IMR-90 (cell line): ENCODE measurements around the gene DMD. TPM values are rescaled to one million over a fixed set of nuclear protein-coding genes. Genes with fewer than 3 reads are reported as not detected.

ENCODE experiments used
- ATAC-seq: fragments of 200-7000 bp; cut with Tn5 transposase; 2 replicates; pipeline ENCODE4 v1.9.1; 2020; ENCODE audit warnings: low read depth, mild to moderate bottlenecking, moderate library complexity
- BruUV-seq: library from RNA; stranded (reverse); fragments of 400-500 nt; replicated peaks from 2 replicates; lab custom pipeline; 2021; lab: Mats Ljungman, UMichigan
- CTCF ChIA-PET: fragments of 300-600 bp; formaldehyde crosslinking; extraction: SDS; loops from one replicate; lab custom pipeline; 2021; ENCODE audit warnings: antibody characterized with exemption; lab: Yijun Ruan, JAX
- POLR2A ChIA-PET: fragments of 300-600 bp; sonication (Branson Sonifier 250); formaldehyde crosslinking; loops from one replicate; lab custom pipeline; 2022; ENCODE audit warnings: antibody characterized with exemption; ENCODE audit not compliant: unreplicated experiment; lab: Charles Lee
- DNase-seq: peaks from one replicate; pipeline ENCODE4 v3.0.0; 2013
- H2AFZ ChIP-seq: replicated peaks from 2 replicates; pipeline ENCODE3; 2013; ENCODE audit warnings: low read length, mild to moderate bottlenecking; ENCODE audit not compliant: poor library complexity
- H2AK5ac ChIP-seq: 2 replicates; pipeline ENCODE4 v1.6.1; 2013; ENCODE audit warnings: low read depth, low read length, inconsistent platforms
- H2AK9ac ChIP-seq: replicated peaks from 2 replicates; pipeline ENCODE3; 2013; ENCODE audit warnings: mild to moderate bottlenecking, low read depth, low read length, moderate library complexity; ENCODE audit not compliant: poor library complexity
- H2BK120ac ChIP-seq: 2 replicates; pipeline ENCODE4 v1.6.1; 2013; ENCODE audit warnings: low read depth, low read length, inconsistent platforms
- H2BK15ac ChIP-seq: 3 replicates; pipeline ENCODE4 v1.6.1; 2013; ENCODE audit warnings: low read depth, low read length, inconsistent platforms
- H2BK20ac ChIP-seq: 2 replicates; pipeline ENCODE4 v1.6.1; 2013; ENCODE audit warnings: low read depth, mild to moderate bottlenecking, inconsistent platforms, low read length, moderate library complexity
- H2BK5ac ChIP-seq: 2 replicates; pipeline ENCODE4 v1.6.1; 2013; ENCODE audit warnings: mild to moderate bottlenecking, low read depth, low read length, inconsistent platforms; ENCODE audit not compliant: poor library complexity, severe bottlenecking
- H3K14ac ChIP-seq: replicated peaks from 2 replicates; pipeline ENCODE4 v1.6.1; 2013; ENCODE audit warnings: low read depth, low read length, inconsistent platforms
- H3K18ac ChIP-seq: 2 replicates; pipeline ENCODE4 v1.6.1; 2013; ENCODE audit warnings: low read depth, low read length, control low read depth
- H3K23ac ChIP-seq: 2 replicates; pipeline ENCODE4 v1.6.1; 2013; ENCODE audit warnings: low read depth, low read length, inconsistent platforms
- H3K27ac ChIP-seq: 2 replicates; pipeline ENCODE4 v1.5.1; 2013; ENCODE audit warnings: mild to moderate bottlenecking, control low read depth, low read length; ENCODE audit not compliant: insufficient read depth
- H3K27me3 ChIP-seq: 2 replicates; pipeline ENCODE4 v1.6.1; 2013; ENCODE audit warnings: low read length; ENCODE audit not compliant: control insufficient read depth, insufficient read depth
- H3K36me3 ChIP-seq: 2 replicates; pipeline ENCODE4 v1.6.1; 2013; ENCODE audit warnings: low read length, mixed read lengths; ENCODE audit not compliant: control insufficient read depth, insufficient read depth
- H3K4ac ChIP-seq: 2 replicates; pipeline ENCODE4 v1.6.1; 2013; ENCODE audit warnings: low read depth, low read length, inconsistent platforms
- H3K4me1 ChIP-seq: 2 replicates; pipeline ENCODE4 v1.6.1; 2013; ENCODE audit warnings: low read length, mixed read lengths; ENCODE audit not compliant: control insufficient read depth, insufficient read depth
- H3K4me2 ChIP-seq: 2 replicates; pipeline ENCODE4 v1.6.1; 2013; ENCODE audit warnings: low read depth, mild to moderate bottlenecking, control low read depth, low read length, moderate library complexity
- H3K4me3 ChIP-seq: 2 replicates; pipeline ENCODE4 v1.5.1; 2013; ENCODE audit warnings: low read depth, mild to moderate bottlenecking, control low read depth, low read length, moderate library complexity; ENCODE audit not compliant: insufficient read depth
- H3K56ac ChIP-seq: 2 replicates; pipeline ENCODE4 v1.6.1; 2013; ENCODE audit warnings: low read length, inconsistent platforms; ENCODE audit not compliant: insufficient read depth; ENCODE audit errors: extremely low read depth
- H3K79me1 ChIP-seq, 2 experiments: 2 replicates each; pipeline ENCODE4 v1.6.1; 2013; ENCODE audit warnings: low read length in 2 of 2, inconsistent platforms in 1 of 2, low read depth in 1 of 2
- H3K9ac ChIP-seq: 2 replicates; pipeline ENCODE4 v1.6.1; 2013; ENCODE audit warnings: low read depth, low read length, control low read depth
- H3K9me1 ChIP-seq: 2 replicates; pipeline ENCODE4 v1.6.1; 2013; ENCODE audit warnings: low read length, inconsistent platforms; ENCODE audit not compliant: insufficient read depth
- H3K9me3 ChIP-seq: 2 replicates; pipeline ENCODE4 v1.6.1; 2013; ENCODE audit warnings: low read length; ENCODE audit not compliant: control insufficient read depth, insufficient read depth
- H4K20me1 ChIP-seq: 2 replicates; pipeline ENCODE4 v1.6.1; 2013; ENCODE audit warnings: low read length, inconsistent platforms; ENCODE audit not compliant: insufficient read depth
- H4K5ac ChIP-seq: 2 replicates; pipeline ENCODE4 v1.6.1; 2013; ENCODE audit warnings: mild to moderate bottlenecking, low read depth, low read length, control low read depth
- H4K8ac ChIP-seq, 2 experiments: 2 replicates each; pipeline ENCODE4 v1.6.1; 2013; ENCODE audit warnings: low read depth in 2 of 2, low read length in 2 of 2, control low read depth in 1 of 2, inconsistent platforms in 1 of 2
- H4K91ac ChIP-seq: 2 replicates; pipeline ENCODE4 v1.6.1; 2013; ENCODE audit warnings: low read depth, low read length, inconsistent platforms; ENCODE audit not compliant: insufficient read depth
- CEBPB ChIP-seq: IDR thresholded peaks from 2 replicates; pipeline ENCODE4 v1.6.1; 2012; ENCODE audit warnings: low read depth, low read length, improper control_type of control experiment
- FOS ChIP-seq: fragments of 150-350 bp; IDR thresholded peaks from 2 replicates; pipeline ENCODE4 v1.6.1; 2016; ENCODE audit warnings: low read depth, low read length
- MAFK ChIP-seq: IDR thresholded peaks from 2 replicates; pipeline ENCODE4 v1.6.1; 2012; ENCODE audit warnings: low read depth, low read length, improper control_type of control experiment
- MXI1 ChIP-seq: IDR thresholded peaks from 2 replicates; pipeline ENCODE4 v1.6.1; 2012; ENCODE audit warnings: low read depth, mild to moderate bottlenecking, low read length, moderate library complexity, borderline replicate concordance
- NFE2L2 ChIP-seq: fragments of 150-350 bp; IDR thresholded peaks from 2 replicates; pipeline ENCODE4 v1.6.1; 2016; ENCODE audit warnings: low read depth, mild to moderate bottlenecking, low read length
- RAD21 ChIP-seq: IDR thresholded peaks from 2 replicates; pipeline ENCODE4 v1.6.1; 2012; ENCODE audit warnings: low read length, improper control_type of control experiment
- RFX5 ChIP-seq: IDR thresholded peaks from 2 replicates; pipeline ENCODE4 v1.8.0; 2012; ENCODE audit warnings: low read depth, mild to moderate bottlenecking, low read length, moderate library complexity
- SMC3 ChIP-seq: fragments of 150-350 bp; IDR thresholded peaks from 2 replicates; pipeline ENCODE4 v1.6.1; 2016; ENCODE audit warnings: low read depth, mild to moderate bottlenecking, antibody characterized with exemption, low read length, moderate library complexity
- WGBS, 2 experiments: methylation state at CpG; one replicate each; pipeline versions ENCODE4 v1.1.5 to v1.1.7; 2013; ENCODE audit warnings: missing lambda C conversion rate in 2 of 2; ENCODE audit not compliant: insufficient read length in 1 of 2; ENCODE audit errors: extremely low coverage in 2 of 2; 5-methylcytosine and 5-hydroxymethylcytosine counted together
- dilution Hi-C: fragments of 300-500 bp; cut with HindIII; formaldehyde crosslinking; loops from one replicate; pipeline ENCODE4 v1.14.3; 2018; ENCODE audit warnings: low sequenced_read_pairs; ENCODE audit not compliant: unreplicated experiment
- in situ Hi-C: fragments of 300-500 bp; cut with MboI; formaldehyde crosslinking; loops from 3 replicates; pipeline ENCODE4 v1.14.3; 2019; ENCODE audit warnings: low sequenced_read_pairs, inconsistent platforms, mixed read lengths
- intact Hi-C: fragments of 100-400 bp; cut with micrococcal nuclease; formaldehyde crosslinking; loops from 2 replicates; pipeline ENCODE4 v1.10.0; 2022
- polyA plus RNA-seq, 3 experiments: library from polyadenylated mRNA; depleted of rRNA; stranded (reverse); fragments of >200 nt; gene quantifications; 2 replicates each; pipeline ENCODE4 v1.2.3, GENCODE V29; 2012; ENCODE audit warnings: low replicate concordance in 1 of 3
- total RNA-seq: library from RNA; depleted of rRNA; stranded (reverse); fragments of >200 nt; gene quantifications from 2 replicates; pipeline ENCODE4 v1.2.3, GENCODE V29; 2012

The DMD gene
- total and polyA plus RNA-seq, 2 of the 4 experiments (the other 2 are of a cell fraction), result 6.6 to 11.8 TPM

DNA sequence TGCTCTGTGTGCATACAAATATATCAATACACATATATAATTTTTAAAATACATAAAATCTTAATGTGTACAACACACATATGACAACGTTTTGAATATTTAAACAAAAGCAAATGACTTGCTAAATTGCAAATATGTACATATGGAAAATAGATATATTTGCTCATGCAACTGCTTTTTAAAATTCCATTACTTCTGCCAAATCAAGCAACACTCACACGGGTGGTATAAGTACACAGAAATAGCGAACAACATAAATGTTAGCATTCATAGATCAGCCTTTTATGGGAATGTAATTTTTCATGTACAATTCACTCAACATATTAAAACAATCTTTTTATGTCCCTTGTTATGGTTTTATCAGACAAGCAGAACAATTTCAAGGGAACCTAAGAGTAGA lies 116.3 kb downstream of the DMD start:
- Histone ChIP-seq H3K4me2 (no peak overlapping the region), H2AFZ (no peak overlapping the region), H3K9me1 (no peaks in the 10 kb centered on the region), H3K9ac (no peak overlapping the region), H4K20me1 (no peaks in the 10 kb centered on the region), H3K27me3 (no peaks in the 10 kb centered on the region), H3K23ac (no peak overlapping the region), H2BK5ac (no peak overlapping the region), H3K18ac (no peak overlapping the region), H3K9me3 (no peaks in the 10 kb centered on the region), H2BK20ac (no peak overlapping the region), H3K4me3 (no peak overlapping the region), H2AK9ac (no peak overlapping the region), H3K14ac (no peak overlapping the region), H3K36me3 (no peaks in the 10 kb centered on the region), H4K5ac (no peak overlapping the region), H3K79me1 (no peaks in the 10 kb centered on the region), H3K4ac (no peak overlapping the region), H2BK15ac (no peak overlapping the region), H4K91ac (no peak overlapping the region), H3K27ac (no peak overlapping the region), H2BK120ac (no peak overlapping the region), H4K8ac (no peak overlapping the region), H3K56ac (no peak overlapping the region), H2AK5ac (no peak overlapping the region), H3K4me1 (no peaks in the 10 kb centered on the region)
- intact Hi-C loops, result no loop called here
- TF ChIP-seq MAFK, result no peak
- TF ChIP-seq CEBPB, result no peak
- TF ChIP-seq RAD21, result no peak
- TF ChIP-seq SMC3, result no peak
- no peak for TF ChIP-seq NFE2L2
- no peak for TF ChIP-seq FOS
- no peak for TF ChIP-seq MXI1
- TF ChIP-seq RFX5, result no peak
- ChIA-PET POLR2A (no interaction called here), CTCF (interaction anchor here (0.6 kb wide), 1 partner anchor 214 kb away, joined by 4 read pairs; no protein-coding TSS in a partner anchor)
- no peak for ATAC-seq
- dilution Hi-C loops, result no loop called here
- in situ Hi-C loops, result no loop called here
- BruUV-seq, result no TSS peak
- WGBS, 2 experiments, result no CpG with 5 or more reads among the region's 3 CpGs
- DNase-seq, result no peak
